Activated naive CD4-positive, alpha-beta T cell treated with anti-CD3 and anti-CD28 coated beads, Interleukin-2, amount 50 U/mL, for 72 hours (primary cell): ENCODE results near the gene C1orf74. TPM values are rescaled to one million over a fixed set of nuclear protein-coding genes. Genes with fewer than 3 reads are reported as not detected.

Source experiments
- ATAC-seq, 2 donors: fragments of 150-1000 bp; cut with Tn5 transposase; 2 replicates each; pipeline ENCODE4 v1.10.0; 2021; ENCODE audit warnings: mild to moderate bottlenecking in 2 of 2, moderate library complexity in 2 of 2
- DNase-seq, 2 donors: peaks; one replicate each; pipeline ENCODE4 v3.0.0; 2021 to 2022; ENCODE audit warnings: low spot score in 2 of 2
- H3K27ac Mint-ChIP-seq, 2 donors: one replicate each; pipeline ENCODE4 v1.8.0; 2022; ENCODE audit warnings: mild to moderate bottlenecking in 2 of 2, mixed read lengths in 2 of 2
- H3K36me3 Mint-ChIP-seq, 2 donors: one replicate each; pipeline ENCODE4 v1.8.0; 2022; ENCODE audit warnings: mixed read lengths in 2 of 2
- H3K9me3 Mint-ChIP-seq, 2 donors: one replicate each; pipeline ENCODE4 v1.8.0; 2022; ENCODE audit warnings: mixed read lengths in 2 of 2
- total RNA-seq, 2 donors: library from RNA; stranded (reverse); gene quantifications; one replicate each; pipeline ENCODE4 v1.2.3, GENCODE V29; 2022

The C1orf74 gene
- total RNA-seq, result 1 to 10 TPM; 3.5 to 4.9 TPM

DNA sequence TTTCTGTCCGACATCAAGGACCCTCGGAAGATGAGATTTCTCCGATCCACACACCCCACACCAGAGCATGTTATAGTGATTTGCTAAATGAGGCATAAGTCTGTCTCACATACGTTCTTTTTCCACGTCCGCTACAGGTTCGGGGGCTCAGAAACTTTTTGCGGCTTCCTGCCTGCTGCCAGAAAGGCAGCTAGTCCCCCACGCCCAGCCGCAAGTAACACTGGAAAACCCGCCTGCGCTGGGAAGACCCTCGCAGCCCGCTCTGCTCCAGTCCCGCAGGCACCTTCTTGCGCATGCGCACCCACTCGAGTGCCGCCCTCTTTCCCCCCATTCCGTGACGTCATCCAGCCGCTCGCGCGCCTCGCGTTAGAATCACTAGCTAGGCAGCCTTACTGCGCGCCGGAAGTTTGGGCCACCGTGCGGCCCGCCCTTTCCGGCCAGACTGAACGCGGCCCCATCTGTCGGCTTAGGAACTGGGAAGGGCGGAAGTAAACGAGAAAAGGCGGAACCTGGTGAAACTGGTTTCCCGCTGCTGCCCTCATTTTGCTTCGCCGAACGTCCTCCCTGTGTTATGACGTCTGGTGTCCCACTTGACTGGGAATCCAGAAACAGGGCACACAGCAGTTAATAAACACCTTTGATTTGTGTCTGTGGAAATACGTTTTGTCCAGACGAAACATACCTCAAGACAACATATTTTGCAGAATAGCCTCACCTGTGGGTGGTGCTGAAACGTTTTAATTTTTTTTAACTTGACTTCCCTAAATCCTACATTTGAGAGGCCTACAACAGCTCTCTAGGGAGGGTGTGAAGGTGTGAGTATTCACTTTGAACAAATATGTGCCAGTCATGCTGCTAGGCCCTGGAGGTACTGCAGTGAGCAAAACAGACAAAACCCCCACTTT is at the start of gene C1orf74:
Gene C1orf74 (minus strand): TSS at position 295 of the 905 bp plus-strand sequence. CDS start 925 bp downstream, outside the sequence.
- Mint-ChIP-seq H3K27ac (peak within 1 kb of the TSS; percentile 93 to 97), H3K9me3 (peaks cover 6 to 7% of the 10 kb centered on the region in 2 donors), H3K36me3 (peaks cover 17 to 27% of the 10 kb centered on the region in 2 donors)
- DNase-seq (peak; percentile 99), ATAC-seq (peak; percentile 99 to 100)

DNA sequence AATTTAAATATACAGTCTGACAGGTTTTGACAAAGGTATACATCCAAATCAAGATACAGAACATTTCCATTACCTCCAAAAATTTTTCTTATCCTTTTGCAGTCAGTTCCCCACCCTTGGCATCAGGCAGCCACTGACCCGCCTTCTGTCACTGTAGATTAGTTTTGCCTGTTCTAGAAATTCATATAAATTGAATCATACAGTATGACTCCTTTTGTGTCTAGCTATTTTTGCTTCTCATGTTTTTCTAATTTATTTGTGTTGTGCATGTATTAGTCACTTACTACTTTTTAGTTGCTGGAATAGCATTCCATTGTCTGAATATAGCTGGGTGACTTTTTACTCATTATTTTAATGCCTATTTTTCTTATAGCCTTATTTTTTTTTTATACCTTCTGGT is 47.3 kb upstream of the C1orf74 start:
- H3K27ac Mint-ChIP-seq, result no peak overlapping the region
- H3K9me3 Mint-ChIP-seq, result no peaks in the 10 kb centered on the region
- ATAC-seq (no peak), DNase-seq (no peak)
- H3K36me3 Mint-ChIP-seq, result peaks cover 34 to 64% of the 10 kb centered on the region in 2 donors

DNA sequence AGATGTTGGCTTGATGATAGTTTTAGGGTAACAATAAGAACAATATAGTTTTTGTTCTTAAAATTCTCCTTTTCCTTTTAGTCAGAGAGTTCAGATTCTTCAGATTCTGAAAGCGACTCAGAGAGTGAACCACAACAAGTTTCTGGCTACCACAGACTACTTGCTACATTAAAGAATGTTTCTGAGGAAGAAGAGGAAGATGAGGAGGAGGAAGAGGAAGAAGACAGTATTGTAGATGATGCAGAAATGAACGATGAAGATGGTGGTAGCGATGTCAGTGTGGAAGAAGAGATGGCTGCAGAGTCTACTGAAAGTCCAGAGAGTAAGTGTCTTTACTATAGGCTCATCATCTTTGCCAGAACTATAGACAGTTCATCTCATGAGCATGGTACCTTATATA is 46.4 kb upstream of the C1orf74 start:
- no peak for DNase-seq
- Mint-ChIP-seq H3K36me3 (peaks cover 32 to 56% of the 10 kb centered on the region in 2 donors), H3K9me3 (no peaks in the 10 kb centered on the region), H3K27ac (peak overlapping the region in 1 of 2 donors; percentile 93)
- ATAC-seq, result no peak

DNA sequence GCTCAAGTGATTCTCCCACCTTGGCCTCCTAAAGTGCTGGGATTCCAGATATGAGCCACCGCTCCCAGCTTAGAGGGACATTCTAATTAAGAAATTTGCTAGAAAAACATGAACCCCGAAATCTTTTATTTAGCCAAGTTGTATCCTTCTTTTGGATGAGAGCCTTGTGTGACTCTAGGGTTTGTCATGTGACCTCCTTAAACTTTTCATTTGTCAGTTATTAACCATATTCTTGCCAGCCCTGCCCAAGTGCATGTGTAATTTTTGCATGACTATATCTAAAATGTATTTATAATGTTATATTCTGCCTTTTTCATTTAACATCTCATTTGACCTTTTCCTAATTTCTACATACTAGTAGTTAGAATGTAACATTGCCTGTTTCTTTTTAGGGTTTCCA is 45.4 kb upstream of the C1orf74 start:
- Mint-ChIP-seq H3K9me3 (no peaks in the 10 kb centered on the region), H3K27ac (peak overlapping the region; percentile 93 to 96), H3K36me3 (peaks cover 32 to 51% of the 10 kb centered on the region in 2 donors)
- DNase-seq (no peak), ATAC-seq (no peak)

DNA sequence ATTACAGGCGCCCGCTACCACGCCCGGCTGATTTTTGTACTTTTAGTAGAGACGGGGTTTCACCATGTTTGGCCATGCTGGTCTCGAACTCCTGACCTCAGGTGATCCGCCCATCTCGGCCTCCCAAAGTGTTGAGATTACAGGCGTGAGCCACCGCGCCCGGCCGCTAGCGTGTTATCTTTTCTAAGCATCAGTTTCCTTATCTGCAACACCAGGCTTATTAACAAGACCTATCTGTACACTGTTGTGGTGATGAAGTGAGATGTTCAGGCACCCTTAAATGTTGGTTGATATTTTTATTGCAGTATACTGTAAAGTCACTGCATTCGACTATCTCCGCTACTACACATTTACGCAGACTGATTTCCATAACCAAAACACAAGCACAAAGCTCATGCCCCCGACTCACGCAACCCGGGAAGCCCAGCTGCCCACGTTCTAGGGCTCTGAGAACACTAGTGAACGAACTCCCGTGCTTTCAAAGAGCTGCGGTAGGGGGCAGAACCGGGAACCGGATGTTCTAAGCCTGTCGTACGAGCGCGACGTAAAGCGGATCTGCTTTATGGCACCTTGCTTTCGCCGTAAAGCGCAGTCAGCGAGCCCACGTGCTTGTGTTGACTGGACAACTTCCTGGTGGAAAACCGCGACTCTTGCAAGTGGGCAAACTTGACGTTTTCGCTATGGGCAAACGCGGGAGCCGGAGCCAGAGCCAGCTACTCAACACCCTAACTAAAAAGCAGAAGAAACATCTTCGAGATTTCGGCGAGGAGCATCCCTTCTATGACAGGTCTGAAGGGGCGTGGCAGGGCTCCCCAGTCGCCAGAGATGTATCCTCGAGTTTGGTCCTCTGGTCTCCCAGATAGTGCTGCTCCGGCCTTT is 43.3 kb upstream of the C1orf74 start, which contains the start of gene UTP25:
Gene UTP25 (plus strand): TSS at position 589 of the 879 bp plus-strand sequence. CDS start 92 bp downstream, at position 681.
- Mint-ChIP-seq H3K27ac (peak within 1 kb of the TSS; percentile 93 to 96), H3K36me3 (peaks cover 12 to 30% of the 10 kb centered on the region in 2 donors), H3K9me3 (no peaks in the 10 kb centered on the region)
- peak; percentile 88 to 92 for ATAC-seq
- peak; percentile 89 to 94 for DNase-seq

DNA sequence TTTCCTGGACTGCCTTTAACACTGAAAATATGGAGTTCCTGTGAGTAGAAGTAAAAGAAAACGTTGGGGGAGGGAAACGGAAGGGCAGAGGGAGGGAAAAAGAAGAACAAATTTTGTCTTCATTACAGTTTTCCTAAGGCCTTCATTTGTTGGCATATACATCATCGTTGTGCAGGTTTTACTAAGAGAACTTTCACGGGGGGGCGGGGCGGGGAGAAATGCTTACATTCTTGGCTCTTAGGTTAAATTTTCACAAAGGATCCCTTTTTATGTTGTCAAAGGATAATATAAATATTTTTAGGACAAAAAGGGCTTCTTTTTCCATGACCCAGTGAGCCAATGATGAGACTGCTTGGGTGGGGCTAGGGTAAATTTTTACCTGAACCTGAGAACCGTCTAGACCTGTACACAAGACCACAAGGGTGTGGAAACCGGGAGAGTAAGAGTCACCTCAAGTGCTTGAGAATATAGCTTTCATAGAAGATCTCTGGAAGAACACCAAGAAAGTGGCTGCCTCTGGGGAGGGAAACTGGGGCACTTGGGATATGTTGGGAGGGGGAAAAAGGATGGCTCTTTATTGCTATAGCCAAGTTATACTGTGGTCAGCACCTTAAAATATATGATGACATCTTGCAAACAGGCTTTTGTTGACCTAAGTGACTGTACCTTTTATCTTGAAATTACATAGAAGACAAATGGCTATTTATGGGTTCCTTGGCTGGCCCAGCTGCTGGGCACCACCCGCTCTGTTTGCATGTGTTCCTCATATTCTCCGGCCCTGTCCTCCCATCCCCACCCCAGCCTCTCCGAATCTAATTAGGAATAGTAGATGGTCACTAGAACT is 41.5 kb upstream of the C1orf74 start:
- Mint-ChIP-seq H3K36me3 (peaks cover 8 to 21% of the 10 kb centered on the region in 2 donors), H3K9me3 (no peaks in the 10 kb centered on the region), H3K27ac (peak overlapping the region in 1 of 2 donors; percentile 93)
- DNase-seq (no peak), ATAC-seq (no peak)

DNA sequence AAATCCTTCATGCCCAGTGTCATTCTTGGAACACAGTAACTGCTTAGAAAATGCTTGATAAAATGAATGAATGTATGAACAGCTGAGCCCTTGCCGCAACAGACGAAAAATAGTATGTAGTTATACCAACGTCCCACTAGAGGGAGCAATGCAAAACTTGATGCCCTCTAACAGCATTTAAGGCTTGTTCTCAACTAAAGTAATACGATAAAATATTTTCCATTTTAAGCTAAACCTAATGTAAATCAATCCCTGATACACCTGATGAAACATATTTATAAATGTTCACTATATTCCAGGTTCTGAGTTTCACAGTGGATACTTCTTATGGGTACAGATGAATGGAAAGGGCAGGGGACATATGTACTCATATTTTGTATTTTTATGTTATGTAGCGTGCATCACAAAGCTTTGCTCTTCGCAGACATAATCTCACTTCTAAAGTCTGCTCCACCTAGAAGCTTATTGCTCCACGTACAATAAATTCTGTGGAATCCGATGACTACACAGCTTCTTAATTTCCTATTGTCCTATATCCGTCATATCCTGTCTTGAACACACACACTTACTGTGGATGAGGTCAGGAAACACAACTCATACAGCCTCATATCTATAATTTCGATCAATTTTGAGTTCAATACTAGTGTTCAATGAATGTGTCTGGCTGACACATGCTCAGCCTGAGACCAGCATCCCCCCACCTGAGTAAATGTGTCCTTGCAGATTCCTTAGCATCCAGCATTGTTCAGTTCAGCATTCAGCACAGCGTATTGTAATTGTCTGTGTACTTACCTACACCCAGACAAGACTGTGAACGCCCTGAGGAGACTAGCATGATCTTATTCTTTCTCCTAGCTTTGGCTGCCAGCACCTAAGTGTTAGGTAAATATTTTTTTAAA is 39.0 kb upstream of the C1orf74 start:
- no peak for DNase-seq

DNA sequence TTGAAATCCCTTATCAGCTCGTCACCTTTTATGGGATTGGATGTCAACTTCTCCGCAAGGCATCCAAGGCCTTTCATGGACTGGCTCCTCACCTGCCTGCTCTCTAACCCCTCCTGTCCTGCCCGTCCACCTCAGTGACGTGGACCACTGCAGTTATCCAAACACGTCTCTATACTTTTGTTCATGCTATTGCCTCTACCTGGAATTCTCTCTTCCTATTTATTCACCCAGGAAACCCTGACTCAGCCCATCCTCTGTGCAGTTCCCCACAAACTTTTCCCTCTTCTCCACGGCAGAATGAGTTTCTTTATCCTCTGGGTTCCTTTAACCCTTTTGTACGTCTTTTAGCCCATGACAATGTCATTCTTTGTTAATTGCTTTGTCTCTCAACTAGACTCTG is 38.3 kb upstream of the C1orf74 start:
- no peak for ATAC-seq
- Mint-ChIP-seq H3K36me3 (peaks cover 0 to 4% of the 10 kb centered on the region in 2 donors), H3K9me3 (no peaks in the 10 kb centered on the region), H3K27ac (peak overlapping the region; percentile 17 to 46)
- no peak for DNase-seq

More for the DNA sequence above, 39.0 kb upstream of the C1orf74 start:
- H3K27ac Mint-ChIP-seq, result peak overlapping the region; percentile 17 to 46
- no peaks in the 10 kb centered on the region for H3K9me3 Mint-ChIP-seq
- ATAC-seq, result peak; percentile 21 to 33
- peaks cover 0 to 9% of the 10 kb centered on the region in 2 donors for H3K36me3 Mint-ChIP-seq

DNA sequence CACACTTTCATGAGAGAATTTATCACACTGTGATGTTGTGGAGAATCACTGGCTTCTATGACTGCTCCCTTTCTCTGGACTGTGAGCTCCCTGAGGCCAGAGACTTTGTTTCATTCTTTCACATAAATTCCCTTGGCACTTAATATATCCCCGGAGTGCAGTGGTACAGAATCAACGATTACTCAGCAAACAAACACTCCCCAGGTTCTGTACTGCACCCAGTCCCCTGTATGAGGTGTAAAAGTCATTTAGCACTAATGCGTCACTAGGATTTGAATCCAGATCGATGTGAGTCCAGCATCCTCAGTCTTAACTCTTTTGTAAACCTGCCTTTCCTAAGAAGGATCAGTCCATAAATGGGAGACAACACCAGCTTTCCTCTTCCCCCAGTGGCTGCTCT is 36.6 kb upstream of the C1orf74 start:
- peak in 1 of 2 donors; percentile 19 for ATAC-seq
- H3K27ac Mint-ChIP-seq, result no peak overlapping the region
- H3K36me3 Mint-ChIP-seq, result no peaks in the 10 kb centered on the region
- no peaks in the 10 kb centered on the region for H3K9me3 Mint-ChIP-seq
- DNase-seq, result no peak

DNA sequence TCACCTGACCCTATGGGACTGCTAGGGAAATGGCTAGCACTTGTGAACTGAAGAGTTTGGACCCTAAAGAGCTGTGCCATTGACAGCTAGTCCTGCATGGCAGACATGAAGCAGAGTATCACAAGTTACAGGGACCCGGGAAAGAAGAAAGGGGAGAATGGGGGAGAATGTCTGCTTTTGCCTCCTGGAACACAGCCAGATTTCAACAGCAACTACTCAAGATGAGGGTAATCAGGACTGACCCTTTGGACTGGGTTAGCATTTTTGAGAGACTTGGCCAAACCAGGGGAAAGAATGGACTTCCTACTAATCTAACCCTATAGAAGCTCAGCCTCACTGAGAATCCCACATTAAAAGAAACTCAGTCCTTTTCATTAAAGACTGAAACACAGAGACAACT is 34.7 kb upstream of the C1orf74 start:
- Mint-ChIP-seq H3K9me3 (no peaks in the 10 kb centered on the region), H3K27ac (no peak overlapping the region)
- no peak for ATAC-seq

DNA sequence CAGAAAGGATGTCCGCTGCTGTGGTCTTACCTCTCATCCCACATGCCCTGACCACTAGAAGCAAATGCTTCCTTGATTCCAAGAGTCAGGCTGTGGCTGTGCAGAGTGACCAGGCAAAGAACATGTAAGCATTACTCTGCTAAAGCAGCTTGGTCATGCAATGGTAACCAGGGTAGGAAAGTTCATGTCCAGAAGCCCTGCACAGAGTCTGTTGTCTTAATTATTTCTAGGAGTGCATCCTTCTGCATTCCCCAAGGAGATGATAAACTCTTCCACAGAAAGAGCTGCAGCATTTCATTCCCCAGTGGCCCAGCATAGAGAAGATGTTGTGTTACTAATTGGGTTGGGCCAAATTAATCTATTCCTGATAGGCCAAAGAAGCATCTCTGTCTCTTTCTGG is 33.3 kb upstream of the C1orf74 start:
- no peak for DNase-seq
- H3K9me3 Mint-ChIP-seq, result no peaks in the 10 kb centered on the region
- ATAC-seq, result no peak
- no peaks in the 10 kb centered on the region for H3K36me3 Mint-ChIP-seq
- no peak overlapping the region for H3K27ac Mint-ChIP-seq

More for the DNA sequence above, 34.7 kb upstream of the C1orf74 start:
- H3K36me3 Mint-ChIP-seq, result no peaks in the 10 kb centered on the region
- no peak for DNase-seq

DNA sequence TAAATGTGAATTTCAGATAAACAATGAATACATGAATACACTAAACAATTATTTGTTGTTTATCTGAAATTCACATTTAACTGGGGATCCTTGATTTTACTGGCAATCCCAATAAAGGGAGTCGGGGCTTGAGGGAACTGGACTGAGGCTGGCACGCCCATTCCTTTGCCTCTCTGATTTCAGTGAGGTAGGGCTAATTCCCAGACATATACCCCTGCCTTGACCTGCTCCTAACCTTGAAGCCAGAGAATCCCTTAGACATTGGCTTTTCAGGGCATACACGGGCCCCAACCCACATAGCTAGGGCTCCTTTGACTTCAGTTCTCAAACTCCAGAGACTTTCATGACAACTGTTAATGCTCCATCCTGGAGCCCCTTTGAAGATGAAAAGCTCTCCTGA is 32.6 kb upstream of the C1orf74 start:
- peak overlapping the region in 1 of 2 donors; percentile 70 for H3K27ac Mint-ChIP-seq
- no peaks in the 10 kb centered on the region for H3K36me3 Mint-ChIP-seq
- ATAC-seq, result no peak

DNA sequence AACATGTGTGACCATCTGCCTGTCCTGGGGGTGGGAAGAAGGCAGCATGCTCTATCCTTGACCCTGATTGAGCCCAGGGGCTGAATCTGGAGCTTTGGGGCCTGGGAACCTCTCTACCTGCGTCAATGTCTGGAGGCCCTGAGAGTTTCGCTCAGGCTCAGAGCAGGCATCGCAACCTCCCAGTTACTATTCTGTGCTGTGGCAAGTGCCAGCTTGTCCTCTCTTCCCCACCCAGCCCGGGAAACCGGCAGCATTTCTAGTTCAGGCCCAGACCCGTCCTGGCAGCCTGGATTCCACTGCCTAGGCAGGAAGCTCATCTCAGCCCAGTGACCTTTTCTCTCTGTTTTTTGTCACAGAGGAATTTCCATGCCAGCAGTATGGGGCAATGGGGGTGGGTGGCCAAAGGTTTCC is 31.6 kb upstream of the C1orf74 start:
- peak overlapping the region; percentile 27 to 70 for H3K27ac Mint-ChIP-seq
- ATAC-seq, result peak in 1 of 2 donors; percentile 16
- DNase-seq, result no peak
- no peaks in the 10 kb centered on the region for H3K36me3 Mint-ChIP-seq
- no peaks in the 10 kb centered on the region for H3K9me3 Mint-ChIP-seq

More for the DNA sequence above, 32.6 kb upstream of the C1orf74 start:
- DNase-seq, result no peak
- H3K9me3 Mint-ChIP-seq, result no peaks in the 10 kb centered on the region

DNA sequence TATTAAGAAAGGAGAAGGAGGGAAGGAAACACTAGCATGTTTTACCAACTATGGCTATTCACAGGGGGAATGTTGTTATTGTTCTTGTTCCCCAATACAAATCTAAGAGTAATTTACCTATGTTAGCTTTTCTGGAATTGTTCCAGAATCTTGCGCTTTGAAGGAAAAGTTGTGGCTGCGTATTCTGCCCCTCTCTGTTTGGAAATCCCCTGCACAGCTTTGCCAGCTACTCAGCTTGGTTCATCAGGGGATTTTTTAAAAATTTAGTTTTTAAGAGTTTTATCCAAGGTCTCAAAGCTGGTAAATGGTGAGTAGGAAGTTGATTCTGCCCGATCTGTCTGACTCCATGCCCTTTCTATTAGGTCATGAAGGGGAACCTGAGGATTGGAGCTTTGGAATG is 31.1 kb upstream of the C1orf74 start:
- ATAC-seq, result peak in 1 of 2 donors; percentile 16
- no peak for DNase-seq
- H3K27ac Mint-ChIP-seq, result peak overlapping the region in 1 of 2 donors; percentile 70
- H3K36me3 Mint-ChIP-seq, result no peaks in the 10 kb centered on the region
- no peaks in the 10 kb centered on the region for H3K9me3 Mint-ChIP-seq

DNA sequence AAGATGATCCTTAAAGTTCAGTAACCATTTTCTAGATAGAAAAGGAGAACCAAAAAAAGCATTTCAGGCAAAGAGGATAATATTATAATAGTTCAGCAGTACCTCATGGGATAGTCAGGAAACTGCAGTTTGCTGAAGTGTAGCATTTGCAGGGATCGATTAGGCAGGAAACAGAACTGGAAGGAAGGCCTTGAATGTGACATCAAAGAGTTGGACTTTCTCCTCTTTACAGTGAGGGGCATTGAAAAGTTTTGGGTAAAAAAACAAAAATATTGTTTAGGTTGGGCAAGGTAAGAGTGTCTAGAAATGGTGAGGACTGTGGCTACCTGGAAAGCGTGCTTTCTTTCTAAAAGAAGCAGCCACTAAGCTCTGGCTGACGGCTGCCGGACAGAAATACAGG is 29.5 kb upstream of the C1orf74 start:
- DNase-seq, result no peak
- Mint-ChIP-seq H3K27ac (no peak overlapping the region), H3K36me3 (no peaks in the 10 kb centered on the region), H3K9me3 (no peaks in the 10 kb centered on the region)
- no peak for ATAC-seq
